ENCODE measurements around the gene NXPE1. TPM values are rescaled to one million over a fixed set of nuclear protein-coding genes. Genes with fewer than 3 reads are reported as not detected.

NXPE1 gene
- total RNA-seq, 1 experiment from 2014 or later = not detected

DNA sequence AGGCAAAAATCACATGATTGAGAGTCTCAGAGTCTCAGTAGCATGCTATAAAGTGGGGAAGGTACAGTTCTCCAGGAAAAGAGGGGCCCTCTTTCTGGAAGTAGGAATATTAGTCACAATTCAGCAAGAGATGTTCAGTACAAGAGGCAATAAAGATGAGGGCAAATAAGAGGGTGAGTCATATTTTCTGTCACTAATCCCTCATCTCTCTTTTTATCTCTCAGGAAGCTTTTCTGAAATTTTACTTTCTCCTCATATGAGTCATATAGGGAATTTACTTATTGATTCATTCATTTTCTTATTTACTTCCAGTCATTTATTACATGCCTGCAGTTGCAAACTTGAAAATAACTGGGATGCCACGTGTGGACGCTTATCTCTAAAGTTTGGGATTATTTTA is 3.4 kb upstream of the NXPE1 start (continued):
- no peak for TF ChIP-seq EZH2 (IDR thresholded peaks at IDR 0.05)

DNA sequence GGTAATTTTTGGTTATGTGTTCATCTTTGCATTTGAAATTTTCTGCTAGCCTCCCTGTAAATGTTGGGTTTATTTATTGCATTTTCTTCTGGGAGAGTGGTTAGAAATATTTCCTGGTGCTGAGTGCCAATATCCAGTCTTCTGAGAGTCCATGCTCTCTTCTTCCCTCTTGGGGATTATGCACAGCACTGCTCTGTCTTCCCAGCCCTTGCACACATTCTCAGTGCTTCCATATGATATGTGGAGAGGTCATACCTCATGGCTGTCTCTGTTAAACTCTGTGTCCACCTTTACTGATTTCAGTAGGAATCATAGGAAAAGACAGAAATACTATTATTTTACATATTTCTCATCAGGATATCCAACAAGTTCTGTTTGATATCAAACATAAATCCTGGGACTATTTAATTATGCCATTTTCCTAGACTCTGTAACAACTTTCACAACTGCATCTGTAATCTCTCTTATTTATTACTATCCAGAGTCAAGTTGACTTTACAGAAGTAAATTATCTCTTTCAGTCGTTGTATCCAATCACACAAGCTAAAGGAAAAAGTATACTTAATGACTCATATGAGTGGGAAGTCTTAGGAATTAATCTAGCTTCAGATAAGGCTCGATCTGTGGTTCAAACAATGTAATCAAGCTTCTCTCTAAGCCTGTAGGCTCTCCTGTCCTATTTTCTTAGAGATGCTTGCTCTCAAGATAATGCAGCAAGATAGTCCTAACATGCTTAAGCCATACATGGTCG is 2.7 kb upstream of the NXPE1 start:
- peak; percentile 47 for ATAC-seq
- H2AFZ ChIP-seq (ENCODE audit: low read depth, low read length, poor library complexity, severe bottlenecking) = no peak overlapping the region
- H3K27me3 ChIP-seq (ENCODE audit: insufficient read depth, low read length) = no peaks in the 10 kb centered on the region
- no peak for DNase-seq (ENCODE audit: low read depth, low spot score)
- TF ChIP-seq CBX3 (IDR thresholded peaks at IDR 0.05; ENCODE audit: low read depth) = no peak
- no peak for TF ChIP-seq YY1 (IDR thresholded peaks at IDR 0.05; ENCODE audit: extremely low read depth, insufficient replicate concordance, low read depth, low read length)
- no peak for TF ChIP-seq EZH2 (IDR thresholded peaks at IDR 0.05)
- TF ChIP-seq EGR1 (IDR thresholded peaks at IDR 0.05; ENCODE audit: low read depth) = 0 out of 2 replicates have a peak, but pooled peaks have one; percentile 15
- TF ChIP-seq SIN3A (IDR thresholded peaks at IDR 0.05; ENCODE audit: low read depth) = no peak
- RAD21 ChIA-PET (ENCODE audit: low non-redundant PET in 1 of 2, low total read pairs in 2 of 2, uncharacterized antibody in 2 of 2, unreplicated experiment in 2 of 2) = no interaction called here
- H3K36me3 ChIP-seq (ENCODE audit: control insufficient read depth in 1 of 2, insufficient read depth in 2 of 2, low read length in 2 of 2) = no peaks in the 10 kb centered on the region
- H3K9me3 ChIP-seq (ENCODE audit: control insufficient read depth in 1 of 2, insufficient read depth in 1 of 2, low read depth in 1 of 2, low read length in 2 of 2) = no peaks in the 10 kb centered on the region
- H3K79me2 ChIP-seq (ENCODE audit: insufficient read depth, low read length) = no peaks in the 10 kb centered on the region
- CTCF ChIA-PET = no interaction called here
- POLR2A ChIA-PET = no interaction called here
- no peaks in the 10 kb centered on the region for H4K20me1 ChIP-seq (ENCODE audit: insufficient read depth)
- H3K4me2 ChIP-seq (ENCODE audit: low read length) = peak overlapping the region; percentile 53
- no TSS peak for BruUV-seq (replicated peaks)
- no peak overlapping the region for H3K9ac ChIP-seq (ENCODE audit: low read length)
- peak overlapping the region; percentile 64; the same call in 1 of the 2 replicates for H3K27ac ChIP-seq (ENCODE audit: low read depth, low read length)
- H3K9me2 ChIP-seq (ENCODE audit: insufficient read depth) = no peaks in the 10 kb centered on the region
- peaks cover 0 to 20% of the 10 kb centered on the region in 2 experiments; a peak in 2 of 4 replicates for H3K4me1 ChIP-seq (ENCODE audit: control insufficient read depth in 1 of 2, insufficient read depth in 2 of 2, low read length in 2 of 2)
- H3K4me3 ChIP-seq (replicated peaks in 1 of 2; ENCODE audit: low read depth in 1 of 2, low read length in 2 of 2) = peak overlapping the region in 1 of 2 experiments; percentile 22; a peak in 2 of 4 replicates
- intact Hi-C loops (cut with micrococcal nuclease) = no loop called here

DNA sequence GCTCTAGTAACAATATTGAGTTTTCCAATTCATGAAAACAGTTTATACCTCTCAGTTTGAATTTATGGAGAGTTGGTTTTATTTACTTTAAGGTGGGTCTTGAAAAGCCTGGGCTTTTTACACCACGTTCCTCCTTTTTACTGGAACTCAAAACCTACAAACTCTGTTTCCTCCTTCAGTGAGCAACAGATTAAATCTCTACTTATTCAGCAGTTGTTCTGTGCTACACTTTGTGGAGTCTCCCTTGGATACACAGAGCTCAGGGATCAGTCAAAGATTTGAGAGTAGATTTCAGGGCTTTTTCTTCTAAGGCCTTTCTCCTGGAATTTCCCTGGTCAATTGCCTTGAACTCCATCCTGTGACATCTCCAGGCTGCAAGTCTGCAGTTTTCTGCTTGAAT is 3.5 kb downstream of the NXPE1 start:
- H3K27me3 ChIP-seq (ENCODE audit: insufficient read depth, low read length) = no peaks in the 10 kb centered on the region
- ATAC-seq (no peak), DNase-seq (ENCODE audit: low read depth, low spot score) (no peak)
- H3K4me2 ChIP-seq (ENCODE audit: low read length) = no peak overlapping the region
- no TSS peak for BruUV-seq (replicated peaks)
- H3K79me2 ChIP-seq (ENCODE audit: insufficient read depth, low read length) = no peaks in the 10 kb centered on the region
- TF ChIP-seq YY1 (IDR thresholded peaks at IDR 0.05; ENCODE audit: extremely low read depth, insufficient replicate concordance, low read depth, low read length) (no peak), RAD21 (IDR thresholded peaks at IDR 0.05; ENCODE audit: low read depth) (no peak), ZFX (IDR thresholded peaks at IDR 0.05) (no peak), EZH2 (IDR thresholded peaks at IDR 0.05) (no peak), JUND (IDR thresholded peaks at IDR 0.05) (no peak), SIN3A (IDR thresholded peaks at IDR 0.05; ENCODE audit: low read depth) (no peak)
- no peaks in the 10 kb centered on the region for H3K9me3 ChIP-seq (ENCODE audit: control insufficient read depth in 1 of 2, insufficient read depth in 1 of 2, low read depth in 1 of 2, low read length in 2 of 2)
- H2AFZ ChIP-seq (ENCODE audit: low read depth, low read length, poor library complexity, severe bottlenecking) = no peak overlapping the region
- no peaks in the 10 kb centered on the region for H3K36me3 ChIP-seq (ENCODE audit: control insufficient read depth in 1 of 2, insufficient read depth in 2 of 2, low read length in 2 of 2)
- no peak overlapping the region for H3K27ac ChIP-seq (ENCODE audit: low read depth, low read length)
- H3K9ac ChIP-seq (ENCODE audit: low read length) = no peak overlapping the region
- ChIA-PET CTCF (no interaction called here), POLR2A (no interaction called here), RAD21 (ENCODE audit: low non-redundant PET in 1 of 2, low total read pairs in 2 of 2, uncharacterized antibody in 2 of 2, unreplicated experiment in 2 of 2) (no interaction called here)
- H3K4me1 ChIP-seq (ENCODE audit: control insufficient read depth in 1 of 2, insufficient read depth in 2 of 2, low read length in 2 of 2) = peaks cover 0 to 3% of the 10 kb centered on the region in 2 experiments; a peak in 1 of 4 replicates
- no peaks in the 10 kb centered on the region for H3K9me2 ChIP-seq (ENCODE audit: insufficient read depth)
- no peak overlapping the region for H3K4me3 ChIP-seq (replicated peaks in 1 of 2; ENCODE audit: low read depth in 1 of 2, low read length in 2 of 2)
- intact Hi-C loops (cut with micrococcal nuclease) = no loop called here
- H4K20me1 ChIP-seq (ENCODE audit: insufficient read depth) = no peaks in the 10 kb centered on the region
